C4-2B (cell line): ENCODE data around the gene USP51.

Experiments
- CTCF ChIP-seq: fragments of 450-650 bp; conservative IDR thresholded peaks from 2 replicates; pipeline ENCODE4 v1.5.1; 2017; ENCODE audit warnings: mild to moderate bottlenecking
- ZFX ChIP-seq: fragments of 450-650 bp; IDR thresholded peaks from 2 replicates; pipeline ENCODE4 v1.6.1; 2017

- TF ChIP-seq CTCF, result no peak
- no peak for TF ChIP-seq ZFX
Observed at GRCh38 chrX:55451990-55452832, 37.4 kb downstream of the USP51 start, which contains the start of gene MAGEH1.
